Femur (tissue), 1 donor: ENCODE measurements around the gene SORBS2.

Experiments
- DNase-seq: peaks from one replicate; pipeline ENCODE4 v3.0.0-alpha.2; 2017

The SORBS2 gene

DNA sequence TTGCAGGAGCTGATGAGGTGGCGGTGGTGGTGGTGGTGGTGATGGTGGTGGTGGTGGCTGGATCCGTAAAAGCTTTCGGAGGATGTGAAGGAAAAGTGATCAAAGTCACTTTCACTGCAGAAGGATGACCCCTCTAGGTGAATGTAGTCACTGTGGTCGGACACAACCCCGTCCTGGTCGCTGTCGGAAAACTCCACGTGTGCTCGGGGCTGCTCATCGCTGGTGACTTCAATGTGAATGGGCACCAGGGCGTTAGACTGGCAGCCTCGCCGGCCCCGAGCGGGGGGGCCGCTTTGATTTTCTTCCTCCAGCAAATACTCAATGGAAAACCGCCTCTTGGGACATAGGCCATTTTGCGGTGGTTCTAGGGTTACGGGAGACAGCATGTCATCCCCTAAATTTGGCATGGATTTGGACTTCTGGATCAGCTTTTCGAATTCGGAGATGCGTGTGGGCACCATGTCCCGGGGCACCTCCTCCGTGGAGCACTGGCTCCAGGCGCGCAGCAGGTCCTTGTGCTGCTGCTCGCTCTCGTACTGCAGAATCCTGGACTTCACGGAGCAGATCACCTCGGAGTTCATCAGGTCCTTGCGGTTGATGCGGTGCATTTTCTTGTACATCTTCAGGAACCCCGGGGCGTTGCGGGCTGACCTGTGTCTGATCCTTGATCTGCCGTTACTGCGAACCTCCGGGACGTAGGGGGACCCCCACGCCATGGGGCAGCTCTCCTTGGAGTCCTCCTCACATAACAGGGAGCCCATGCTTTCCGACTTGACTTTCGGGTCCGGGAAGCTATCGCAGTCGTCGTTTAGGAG lies 188.3 kb downstream of the SORBS2 start:
- no peak for DNase-seq

DNA sequence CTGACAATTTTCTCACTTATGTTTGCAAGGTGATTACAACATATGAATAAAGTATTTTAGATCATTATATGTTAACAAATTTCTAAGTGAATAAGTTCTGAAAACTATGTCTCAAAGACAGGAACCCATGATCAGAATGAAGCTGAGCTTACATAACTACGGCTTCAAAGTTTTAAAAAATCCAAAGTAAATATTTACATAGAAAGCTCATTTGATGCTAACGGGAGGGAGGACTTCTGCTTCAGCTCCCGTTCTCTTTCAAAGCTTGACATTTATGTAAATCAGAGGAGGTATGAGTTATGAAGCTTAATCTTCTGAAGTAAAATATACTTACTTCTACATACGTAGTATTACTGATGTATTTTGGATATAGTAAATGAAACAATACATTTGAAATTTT lies 203.8 kb downstream of the SORBS2 start:
- no peak for DNase-seq

DNA sequence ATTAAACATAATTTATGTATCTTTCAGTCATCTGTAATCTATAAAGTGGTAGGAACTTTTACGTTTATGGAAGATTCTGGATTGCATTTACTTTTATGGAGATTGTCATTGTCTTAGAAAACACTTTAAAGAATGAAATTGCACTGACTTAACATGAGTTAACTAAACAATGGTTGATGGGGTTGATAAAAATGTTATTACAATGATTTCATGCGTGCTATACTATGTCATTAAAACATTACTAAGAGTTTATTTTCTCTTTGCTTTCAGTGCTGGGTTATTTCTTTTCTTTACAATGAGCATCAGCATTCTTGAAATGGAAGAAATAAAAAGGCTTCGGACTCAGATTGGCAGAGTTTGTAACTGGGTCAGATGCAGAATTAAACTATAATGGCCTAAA lies 209.6 kb downstream of the SORBS2 start:
- DNase-seq: no peak

DNA sequence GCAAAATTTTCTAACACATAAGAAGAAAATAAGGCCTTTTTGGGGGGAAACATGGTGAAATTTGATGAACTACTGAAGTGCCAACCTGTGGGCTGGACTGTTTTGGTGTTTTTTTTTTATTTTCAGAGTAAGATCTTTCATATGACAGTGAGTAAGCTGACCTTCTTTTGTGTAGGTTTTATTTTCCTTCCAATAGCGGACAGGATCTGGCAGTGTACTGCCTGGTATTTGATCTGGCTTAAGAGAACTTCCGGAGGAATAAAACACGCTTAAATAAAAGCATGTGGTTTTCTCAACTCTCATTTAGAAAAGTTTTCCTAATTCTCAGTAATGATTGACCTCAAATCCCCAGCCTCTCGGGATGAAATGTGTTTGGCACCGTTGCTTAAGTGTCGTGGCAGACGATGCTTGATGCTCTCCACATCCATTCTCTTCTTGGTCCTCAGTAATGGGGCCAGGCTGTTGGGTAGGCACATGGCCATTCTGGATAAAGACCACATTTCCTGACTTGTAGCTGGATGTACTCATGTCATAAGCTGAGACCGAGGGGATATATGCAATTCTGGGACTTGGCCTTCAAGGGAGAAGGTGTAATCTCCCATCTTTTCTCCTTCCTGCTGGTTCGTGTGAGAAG lies 211.1 kb downstream of the SORBS2 start:
- DNase-seq: no peak

DNA sequence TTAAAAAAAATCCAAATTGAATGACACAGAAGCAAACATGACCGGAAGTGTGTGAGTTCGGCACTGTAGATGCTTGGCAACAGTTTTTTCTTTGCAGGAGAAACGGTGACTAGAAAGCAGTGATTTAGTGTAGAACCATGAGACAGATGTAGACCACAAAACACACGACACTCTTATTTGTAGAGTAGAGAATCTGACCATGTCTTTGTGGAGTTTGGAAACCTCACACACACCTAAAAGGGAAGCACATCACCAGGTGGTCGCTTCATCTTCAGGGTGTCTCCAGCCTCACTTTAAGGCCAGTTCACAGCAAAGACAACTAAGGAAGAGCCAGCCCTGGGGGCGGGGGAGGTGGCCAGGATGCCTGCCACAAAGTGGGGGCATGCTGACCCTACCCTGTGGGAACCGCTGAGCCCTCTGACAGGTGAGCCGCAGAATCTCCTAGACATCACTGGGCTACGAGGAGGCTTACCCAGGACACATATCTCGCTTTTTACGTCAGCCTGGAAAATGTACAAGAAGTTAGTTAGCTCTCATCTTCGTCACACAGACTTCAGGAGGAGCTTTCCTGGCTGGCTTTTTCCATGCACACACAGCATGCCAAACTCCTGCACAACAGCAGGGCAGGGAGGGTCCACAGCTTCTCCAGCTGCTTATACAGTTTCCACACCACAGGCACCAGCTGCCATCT lies 212.3 kb downstream of the SORBS2 start:
- no peak for DNase-seq

DNA sequence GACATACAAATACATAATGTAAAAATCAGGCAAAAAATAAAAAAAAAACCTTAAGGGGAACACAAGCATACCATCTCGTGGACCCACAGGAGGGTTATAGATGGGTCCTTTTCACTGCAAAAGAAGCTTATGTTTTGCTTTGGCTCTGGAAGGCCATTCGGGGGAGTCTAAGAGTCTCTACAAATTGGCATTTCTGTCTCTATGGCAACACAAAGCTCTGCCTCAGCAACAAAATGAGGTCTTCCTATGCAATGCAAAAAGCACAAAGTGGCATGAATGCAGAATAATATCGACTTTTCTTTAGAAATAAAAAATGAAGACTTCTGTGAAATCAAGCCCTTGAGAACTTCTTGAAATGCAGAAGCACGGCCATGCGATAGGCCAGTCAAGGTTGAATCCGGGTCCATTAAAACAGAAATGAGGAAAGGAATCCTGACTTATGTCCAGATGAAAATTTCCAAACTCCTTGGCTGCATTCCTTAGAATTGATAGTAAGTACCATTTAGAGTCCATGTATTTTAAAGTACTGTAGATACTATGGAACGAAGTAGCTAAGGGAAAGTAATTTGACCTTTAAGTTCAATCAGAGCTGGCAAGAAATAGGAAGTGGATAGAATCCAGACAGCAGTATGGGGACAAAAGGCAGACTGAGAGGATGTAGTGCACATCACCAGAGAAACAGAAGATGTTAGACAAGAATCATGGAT lies 213.0 kb downstream of the SORBS2 start:
- DNase-seq: no peak

DNA sequence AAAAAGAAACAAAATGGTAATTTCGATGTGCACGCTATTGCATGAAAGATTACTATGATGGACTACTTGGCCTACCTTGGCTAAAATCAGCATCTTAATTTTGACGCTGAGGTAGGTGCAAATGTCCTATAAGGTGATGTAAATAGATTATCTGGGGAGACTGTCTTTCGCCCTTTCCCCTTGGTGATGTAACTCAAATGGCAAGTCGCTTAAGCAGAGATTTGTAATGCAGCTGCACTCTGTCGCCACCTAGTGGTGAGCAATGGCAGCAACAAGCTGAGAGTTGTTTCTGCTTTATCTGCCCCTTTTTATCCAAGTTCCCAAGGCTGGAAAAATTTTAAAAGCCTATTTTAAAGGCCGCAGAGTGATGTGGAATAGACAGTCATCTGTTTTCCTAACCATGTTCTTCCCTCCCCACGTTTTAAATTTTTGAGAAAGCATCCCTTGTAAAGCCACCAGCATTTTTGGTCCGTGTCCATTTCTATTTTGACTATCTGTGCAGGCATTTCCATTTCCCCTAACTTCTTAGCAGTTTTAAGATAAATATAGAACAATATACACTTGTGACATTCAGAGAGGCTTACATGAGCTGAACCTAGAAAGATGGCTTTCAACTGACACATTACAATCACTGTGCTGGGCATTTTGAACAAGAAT lies 214.3 kb downstream of the SORBS2 start:
- peak; percentile 81 for DNase-seq

DNA sequence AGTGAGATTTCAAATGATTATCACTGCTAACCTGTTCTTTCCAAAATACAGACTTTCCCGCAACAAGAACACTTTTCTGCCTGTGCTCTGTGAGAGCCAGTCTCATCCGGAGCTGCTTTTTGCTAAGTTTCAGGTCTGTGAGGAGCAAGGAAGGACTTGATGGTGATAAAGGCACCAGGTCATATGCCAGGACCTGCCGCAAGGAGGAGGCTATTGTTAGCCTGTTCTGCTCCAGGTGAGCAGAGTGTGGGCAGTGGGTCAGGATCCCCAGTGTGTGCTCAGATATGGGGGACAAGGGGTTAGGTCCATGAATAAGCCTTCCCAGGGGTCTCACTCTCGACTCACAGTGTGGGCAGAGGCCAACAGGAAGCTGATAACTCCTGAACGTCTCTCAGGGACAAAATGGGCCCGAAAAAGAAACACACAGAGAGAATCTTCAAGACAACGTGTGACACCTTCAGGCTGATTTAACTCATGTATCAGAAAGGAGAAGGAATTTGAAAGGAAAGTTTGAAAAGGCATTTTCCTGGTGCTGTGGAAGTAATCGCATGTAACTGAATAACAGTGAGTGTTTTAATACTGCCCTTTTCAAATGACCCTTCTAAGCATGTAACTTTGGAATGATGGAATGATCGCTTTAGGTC lies 219.0 kb downstream of the SORBS2 start:
- no peak for DNase-seq

DNA sequence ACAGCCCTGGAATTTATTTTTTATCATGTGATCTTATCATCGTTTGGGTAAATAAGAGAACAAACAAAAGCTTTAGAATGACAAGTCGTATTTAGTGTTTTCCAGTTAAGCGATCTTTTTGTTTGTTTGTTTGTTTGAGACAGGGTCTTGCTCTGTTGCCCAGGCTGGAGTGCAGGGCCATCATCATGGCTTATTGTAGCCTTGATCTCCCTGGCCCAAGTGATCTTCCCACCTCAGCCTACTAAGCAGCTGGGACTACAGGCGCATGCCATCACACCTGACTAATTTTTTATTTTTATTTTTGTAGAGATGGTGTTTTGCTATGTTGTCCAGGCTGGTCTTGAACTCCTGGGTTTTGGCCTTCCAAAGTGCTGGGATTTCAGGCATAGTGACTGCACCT lies 219.6 kb downstream of the SORBS2 start:
- no peak for DNase-seq

DNA sequence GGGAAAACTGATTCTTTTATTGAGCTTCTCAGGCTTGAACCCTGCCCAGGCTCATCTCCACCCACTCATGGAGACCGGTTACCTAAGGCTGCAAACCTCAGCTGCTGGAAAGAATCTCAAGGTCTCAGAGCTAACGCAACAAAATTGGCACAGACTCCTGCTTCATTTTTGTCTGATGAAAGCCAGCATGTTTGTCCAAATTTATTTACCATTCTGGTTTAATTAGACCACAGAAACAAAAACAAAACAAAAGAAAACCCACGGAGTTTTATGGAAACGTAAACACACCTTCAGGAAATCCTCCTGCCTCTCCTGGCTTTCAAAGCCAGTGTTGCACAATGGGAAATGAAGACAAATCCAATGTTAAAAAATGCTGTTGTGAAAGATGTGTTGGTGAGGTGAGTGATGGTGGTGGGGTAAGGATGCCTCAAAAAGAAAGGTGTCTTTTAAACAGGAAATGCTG lies 220.3 kb downstream of the SORBS2 start:
- DNase-seq: no peak

DNA sequence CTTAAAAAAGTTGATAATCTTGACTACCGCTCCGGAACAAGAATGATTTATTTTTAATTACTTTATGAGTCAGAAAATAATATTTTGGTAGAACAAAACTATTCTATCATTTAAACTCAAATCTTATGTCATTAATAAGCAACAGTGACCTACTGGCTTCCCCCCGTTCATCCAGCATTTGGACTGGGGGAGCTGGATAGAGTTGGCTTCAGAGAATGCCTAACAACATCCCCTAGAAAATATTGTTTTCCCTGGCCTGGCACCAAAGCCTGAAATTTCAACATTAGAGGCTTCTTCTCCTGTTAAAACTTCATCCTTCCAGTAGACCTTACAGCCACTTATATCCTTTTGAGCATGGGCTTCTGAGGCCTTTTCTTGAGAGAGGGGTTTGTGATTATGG lies 221.0 kb downstream of the SORBS2 start:
- no peak for DNase-seq

DNA sequence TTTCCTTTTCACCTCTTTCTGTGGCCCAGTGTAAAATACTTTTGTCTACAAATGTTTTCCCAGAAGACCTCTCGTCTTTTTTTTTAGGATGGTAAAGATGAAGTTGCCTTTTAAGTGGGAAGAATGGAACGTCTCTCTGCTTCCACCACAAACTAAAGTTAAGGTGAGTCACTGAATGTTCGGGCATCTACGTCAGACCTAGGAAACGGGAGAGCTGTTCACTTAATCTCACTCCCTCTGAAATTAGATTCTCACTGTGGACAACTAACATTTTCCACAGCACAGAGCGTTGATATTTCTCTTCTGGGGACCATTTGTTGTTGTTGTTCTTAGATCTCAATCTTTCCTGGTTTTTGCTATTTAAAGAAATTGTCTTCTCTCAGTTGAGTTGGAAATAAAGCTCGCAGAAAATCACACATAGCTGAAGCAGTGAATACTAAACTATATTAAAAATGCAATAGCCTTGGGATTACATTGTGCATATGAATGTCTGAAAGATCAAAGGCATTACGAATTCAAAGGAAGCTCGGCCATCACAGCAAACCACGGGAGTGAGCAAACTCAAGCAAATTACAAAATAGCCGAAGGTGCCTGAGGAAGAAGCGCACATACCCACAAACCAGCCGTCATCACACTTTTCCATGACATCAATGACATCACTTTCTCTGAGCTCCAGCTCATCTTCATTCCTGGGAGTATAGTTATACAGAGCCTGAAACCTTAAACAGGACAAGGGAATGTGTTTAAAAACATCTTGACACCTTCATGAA lies 222.7 kb downstream of the SORBS2 start:
- no peak for DNase-seq

DNA sequence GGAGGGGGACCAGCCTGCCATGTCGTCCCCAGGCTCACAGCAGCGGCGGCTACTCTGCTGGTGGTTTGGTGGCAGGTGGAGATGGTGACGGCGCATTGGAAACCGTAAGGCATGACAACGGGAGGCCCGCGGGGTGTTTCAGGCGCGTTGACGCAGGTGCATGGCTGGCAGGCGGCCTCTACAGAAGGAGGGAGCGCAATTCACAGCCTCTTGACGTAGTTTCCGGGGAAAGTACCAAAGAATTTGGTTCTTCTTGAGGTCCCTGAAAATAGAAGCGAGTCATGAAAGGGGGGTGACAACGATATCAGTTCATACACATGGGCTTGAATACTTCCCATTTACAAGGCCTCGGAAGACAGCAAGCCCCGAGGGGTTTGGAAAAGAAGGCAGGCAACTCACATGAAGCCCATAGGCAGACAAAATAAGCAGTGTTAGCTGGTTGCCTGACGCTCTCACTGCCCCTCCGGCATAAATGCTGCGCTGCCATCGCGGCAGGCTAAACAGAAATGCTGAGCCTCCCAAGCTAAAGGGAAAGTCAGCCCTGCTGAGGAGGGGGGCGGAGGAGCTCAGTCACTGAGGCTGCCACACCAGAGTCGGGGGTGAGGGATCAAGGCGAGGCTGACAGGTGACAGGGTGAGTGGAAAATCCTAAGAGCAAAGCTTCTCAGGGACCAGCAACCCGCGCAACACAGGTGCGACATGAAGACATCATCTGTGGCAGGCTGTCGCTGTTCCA lies 224.4 kb downstream of the SORBS2 start:
- peak; percentile 54 for DNase-seq

DNA sequence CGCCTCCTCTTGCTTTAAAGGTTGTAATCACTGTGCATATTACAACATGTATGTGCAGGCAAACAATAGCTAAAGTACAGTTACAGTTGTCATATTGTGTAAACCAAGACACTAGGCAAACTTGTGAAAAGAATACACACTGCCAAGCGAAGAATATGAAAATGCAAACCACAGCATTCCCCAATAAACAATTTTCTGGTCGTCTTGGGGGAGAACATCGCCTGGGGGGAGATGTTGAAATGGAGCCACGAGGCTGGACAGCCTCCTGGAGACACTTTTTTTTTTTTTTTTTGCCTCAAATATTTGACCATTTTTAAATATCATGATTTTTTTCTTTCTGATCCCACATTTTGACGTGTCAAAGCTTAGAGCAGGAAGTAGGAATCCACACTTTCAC lies 225.0 kb downstream of the SORBS2 start:
- no peak for DNase-seq

DNA sequence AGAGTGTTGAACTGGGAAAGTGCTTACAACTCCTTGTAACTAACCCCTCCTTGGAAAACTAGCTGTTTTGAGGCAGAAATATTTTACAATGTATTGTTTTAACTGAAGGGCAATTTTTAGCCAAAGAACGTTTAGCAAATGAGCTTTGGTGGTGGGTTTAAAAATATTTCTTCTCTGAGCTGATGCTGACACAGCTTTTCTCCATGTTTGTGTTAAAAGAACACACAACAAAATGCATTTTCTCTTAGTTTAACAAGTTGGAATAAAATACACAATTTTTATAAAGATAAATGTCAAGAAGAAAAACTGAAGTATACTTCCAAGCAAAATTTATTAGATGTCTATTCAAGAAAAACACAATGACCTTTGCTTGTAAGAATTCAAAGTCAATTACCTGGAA lies 226.8 kb downstream of the SORBS2 start:
- no peak for DNase-seq

DNA sequence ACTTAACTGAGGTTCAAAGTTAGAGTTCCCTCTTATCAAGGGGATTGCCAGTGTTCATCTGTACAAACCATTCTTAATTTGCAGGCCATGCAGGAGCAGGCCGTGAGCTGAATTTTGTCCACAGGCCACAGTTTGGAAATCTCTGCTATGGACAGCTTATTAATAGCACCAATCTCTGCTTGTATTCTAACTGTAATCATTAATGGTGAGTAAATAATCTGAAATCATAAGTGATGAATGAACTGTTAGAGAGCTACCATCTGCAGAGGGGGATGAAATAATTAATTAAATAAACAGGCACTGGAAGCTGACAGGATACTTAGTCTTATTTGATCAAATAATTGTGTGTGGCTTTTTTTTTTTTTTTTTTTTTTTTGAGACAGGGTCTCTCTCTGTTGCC lies 228.2 kb downstream of the SORBS2 start:
- DNase-seq: no peak

DNA sequence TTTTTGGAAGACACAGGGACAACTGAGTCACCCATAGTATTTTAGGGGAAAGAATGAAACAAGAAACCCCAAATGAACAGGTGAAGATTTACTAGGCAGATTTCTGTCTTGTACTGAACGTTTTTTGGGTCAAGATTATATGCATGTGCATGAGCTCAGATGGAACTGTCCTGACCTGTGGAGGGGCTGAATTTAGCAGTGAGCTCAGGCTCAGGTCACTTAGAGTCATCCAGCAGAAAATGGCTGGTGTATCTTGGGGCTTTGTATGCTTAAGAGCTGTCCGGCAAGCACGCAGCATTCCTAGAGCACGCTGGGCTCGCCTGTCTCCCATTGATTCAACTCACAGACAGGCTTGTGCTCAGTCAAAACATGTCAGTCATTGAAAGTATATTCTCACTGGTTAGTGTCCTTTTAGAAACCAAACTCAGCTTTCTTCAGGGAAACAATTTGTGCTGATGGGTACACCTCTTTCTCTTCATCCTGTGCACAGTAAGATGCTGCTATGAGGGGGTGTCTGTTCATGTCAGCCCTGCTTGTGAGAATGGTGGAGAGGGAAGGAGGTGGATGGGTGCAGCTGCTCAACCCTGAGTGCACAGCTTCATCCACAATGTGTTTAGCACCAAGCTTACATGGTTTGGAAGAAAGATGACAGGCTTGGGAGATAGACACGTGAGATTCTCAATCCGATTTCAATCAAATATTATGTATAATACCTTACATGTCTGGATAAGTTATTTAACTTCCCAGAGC lies 229.2 kb downstream of the SORBS2 start:
- no peak for DNase-seq

DNA sequence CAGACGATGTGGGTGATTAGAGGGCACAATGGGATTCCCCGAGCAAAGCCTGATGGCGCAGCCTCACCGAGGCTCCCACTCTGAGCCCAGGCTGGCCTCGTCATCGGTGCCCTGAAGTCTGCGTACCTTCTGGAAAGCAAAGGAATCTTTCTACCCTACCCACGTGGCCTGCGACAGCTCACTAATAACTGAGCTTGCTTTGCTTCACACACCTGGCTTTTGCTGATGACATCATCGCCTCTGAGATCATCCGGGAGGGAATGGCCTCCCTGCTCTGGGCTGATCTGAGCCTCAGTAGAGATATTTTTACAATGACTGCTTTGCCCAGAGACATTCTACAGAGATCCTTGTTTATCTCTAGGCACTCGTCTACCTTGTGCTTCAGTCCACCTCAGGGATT lies 231.3 kb downstream of the SORBS2 start:
- DNase-seq: no peak

DNA sequence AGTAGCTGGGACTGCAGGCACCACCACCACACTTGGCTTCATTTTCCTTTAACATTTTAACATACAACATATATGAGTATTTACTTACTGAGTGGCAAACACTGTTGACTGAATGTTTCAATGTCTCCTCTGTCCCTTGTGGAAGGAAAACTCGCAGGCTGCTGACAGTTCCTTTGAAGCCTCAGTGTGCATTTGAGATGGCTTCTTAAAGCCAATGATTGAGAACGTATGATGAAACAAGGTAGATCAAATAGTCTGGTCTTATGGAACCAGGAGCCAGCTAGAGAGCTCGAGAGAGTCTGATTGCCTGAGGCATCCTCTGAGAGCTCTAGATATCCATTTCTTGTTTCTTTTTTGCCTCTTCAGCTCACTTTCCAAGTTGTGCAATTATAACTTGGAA lies 233.7 kb downstream of the SORBS2 start:
- DNase-seq: no peak
